ENCODE measurements around the gene HOXD12. TPM values are rescaled to one million over a fixed set of nuclear protein-coding genes. Genes with fewer than 3 reads are reported as not detected.

HOXD12 gene
- total and polyA plus RNA-seq, 7 donors = not detected

DNA sequence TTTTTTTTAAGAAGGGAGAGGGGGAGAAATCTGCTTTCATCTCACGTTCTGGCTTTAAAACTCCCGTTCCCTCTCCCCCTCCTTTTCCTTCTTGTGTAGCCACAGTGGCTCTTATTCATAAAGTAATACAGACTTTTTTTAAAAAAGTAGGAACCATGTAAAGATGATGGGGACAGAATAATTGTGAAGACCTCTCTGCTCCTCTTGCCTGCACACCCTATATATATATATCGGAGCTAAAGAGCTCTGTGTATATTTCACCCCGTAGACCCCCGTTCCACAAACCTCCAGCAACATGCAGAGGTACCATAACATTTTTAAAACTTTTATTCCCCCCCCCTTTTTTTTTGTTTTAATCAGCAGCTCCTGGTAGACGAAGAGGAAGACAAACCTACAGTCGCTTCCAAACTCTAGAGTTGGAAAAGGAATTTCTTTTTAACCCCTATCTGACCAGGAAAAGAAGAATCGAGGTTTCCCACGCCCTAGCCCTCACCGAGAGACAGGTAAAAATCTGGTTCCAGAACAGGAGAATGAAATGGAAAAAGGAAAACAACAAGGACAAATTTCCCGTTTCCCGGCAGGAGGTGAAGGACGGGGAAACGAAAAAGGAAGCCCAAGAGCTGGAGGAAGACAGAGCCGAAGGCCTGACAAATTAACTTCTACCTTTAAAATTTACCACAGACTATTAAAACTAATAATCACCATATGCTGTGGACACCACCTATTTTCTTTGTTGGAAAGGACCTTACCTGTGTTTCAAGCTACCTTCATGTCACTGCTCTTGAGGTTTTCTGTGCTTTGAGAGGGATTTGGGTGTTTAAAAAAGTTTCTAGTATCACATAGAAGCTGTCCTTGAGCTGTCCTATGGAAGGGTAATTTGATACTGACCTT lies 31.6 kb downstream of the HOXD12 start:
- DNase-seq = no peak
- WGBS, 3 donors = 11 to 18% (median 16%) methylated on average over 15 of the region's 15 CpGs

DNA sequence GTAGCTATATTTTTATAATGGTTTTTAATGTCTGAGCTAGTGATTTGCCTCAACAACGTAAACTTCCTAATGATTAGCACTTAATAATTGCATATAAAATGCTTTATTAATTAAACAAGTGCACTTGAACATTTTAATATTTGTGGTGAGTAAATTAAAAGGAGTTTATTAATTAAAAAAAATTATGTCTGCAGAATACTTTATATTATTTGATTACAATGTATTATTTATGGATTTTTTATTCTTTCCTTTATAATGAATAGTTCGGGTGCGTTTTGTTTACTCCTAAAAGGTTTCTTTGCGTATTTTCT lies 32.2 kb downstream of the HOXD12 start:
- no peaks in the 10 kb centered on the region for H3K9me3 ChIP-seq
- 32 to 37% (median 32%) methylated on average over 4 of the region's 4 CpGs for WGBS, 3 donors
- TF ChIP-seq, protein P1, sequence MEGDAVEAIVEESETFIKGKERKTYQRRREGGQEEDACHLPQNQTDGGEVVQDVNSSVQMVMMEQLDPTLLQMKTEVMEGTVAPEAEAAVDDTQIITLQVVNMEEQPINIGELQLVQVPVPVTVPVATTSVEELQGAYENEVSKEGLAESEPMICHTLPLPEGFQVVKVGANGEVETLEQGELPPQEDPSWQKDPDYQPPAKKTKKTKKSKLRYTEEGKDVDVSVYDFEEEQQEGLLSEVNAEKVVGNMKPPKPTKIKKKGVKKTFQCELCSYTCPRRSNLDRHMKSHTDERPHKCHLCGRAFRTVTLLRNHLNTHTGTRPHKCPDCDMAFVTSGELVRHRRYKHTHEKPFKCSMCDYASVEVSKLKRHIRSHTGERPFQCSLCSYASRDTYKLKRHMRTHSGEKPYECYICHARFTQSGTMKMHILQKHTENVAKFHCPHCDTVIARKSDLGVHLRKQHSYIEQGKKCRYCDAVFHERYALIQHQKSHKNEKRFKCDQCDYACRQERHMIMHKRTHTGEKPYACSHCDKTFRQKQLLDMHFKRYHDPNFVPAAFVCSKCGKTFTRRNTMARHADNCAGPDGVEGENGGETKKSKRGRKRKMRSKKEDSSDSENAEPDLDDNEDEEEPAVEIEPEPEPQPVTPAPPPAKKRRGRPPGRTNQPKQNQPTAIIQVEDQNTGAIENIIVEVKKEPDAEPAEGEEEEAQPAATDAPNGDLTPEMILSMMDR (IDR thresholded peaks at IDR 0.05) = no peak
- H3K4me1 ChIP-seq = peaks cover 48% of the 10 kb centered on the region
- H3K36me3 ChIP-seq (ENCODE audit: insufficient read depth in 1 of 2, low read depth in 1 of 2) = no peaks in the 10 kb centered on the region
- peak overlapping the region; percentile 93 for H3K27ac ChIP-seq
- ATAC-seq (no peak), DNase-seq (no peak)
- no peaks in the 10 kb centered on the region for H3K27me3 ChIP-seq (ENCODE audit: insufficient read depth in 3 of 3, low read length in 2 of 3)
- intact Hi-C loops (cut with DNase I) = no loop called here
- H3K4me3 ChIP-seq = peak overlapping the region; percentile 84

More for the DNA sequence above, 31.6 kb downstream of the HOXD12 start:
- H3K9me3 ChIP-seq = no peaks in the 10 kb centered on the region
- H3K4me3 ChIP-seq = peak overlapping the region; percentile 84
- no peaks in the 10 kb centered on the region for H3K36me3 ChIP-seq (ENCODE audit: insufficient read depth in 1 of 2, low read depth in 1 of 2)
- peaks cover 49% of the 10 kb centered on the region for H3K4me1 ChIP-seq
- TF ChIP-seq, protein P1 (IDR thresholded peaks at IDR 0.05) = no peak
- intact Hi-C loops (cut with DNase I) = no loop called here
- no peak for ATAC-seq
- peak overlapping the region; percentile 93 for H3K27ac ChIP-seq
- no peaks in the 10 kb centered on the region for H3K27me3 ChIP-seq (ENCODE audit: insufficient read depth in 3 of 3, low read length in 2 of 3)

DNA sequence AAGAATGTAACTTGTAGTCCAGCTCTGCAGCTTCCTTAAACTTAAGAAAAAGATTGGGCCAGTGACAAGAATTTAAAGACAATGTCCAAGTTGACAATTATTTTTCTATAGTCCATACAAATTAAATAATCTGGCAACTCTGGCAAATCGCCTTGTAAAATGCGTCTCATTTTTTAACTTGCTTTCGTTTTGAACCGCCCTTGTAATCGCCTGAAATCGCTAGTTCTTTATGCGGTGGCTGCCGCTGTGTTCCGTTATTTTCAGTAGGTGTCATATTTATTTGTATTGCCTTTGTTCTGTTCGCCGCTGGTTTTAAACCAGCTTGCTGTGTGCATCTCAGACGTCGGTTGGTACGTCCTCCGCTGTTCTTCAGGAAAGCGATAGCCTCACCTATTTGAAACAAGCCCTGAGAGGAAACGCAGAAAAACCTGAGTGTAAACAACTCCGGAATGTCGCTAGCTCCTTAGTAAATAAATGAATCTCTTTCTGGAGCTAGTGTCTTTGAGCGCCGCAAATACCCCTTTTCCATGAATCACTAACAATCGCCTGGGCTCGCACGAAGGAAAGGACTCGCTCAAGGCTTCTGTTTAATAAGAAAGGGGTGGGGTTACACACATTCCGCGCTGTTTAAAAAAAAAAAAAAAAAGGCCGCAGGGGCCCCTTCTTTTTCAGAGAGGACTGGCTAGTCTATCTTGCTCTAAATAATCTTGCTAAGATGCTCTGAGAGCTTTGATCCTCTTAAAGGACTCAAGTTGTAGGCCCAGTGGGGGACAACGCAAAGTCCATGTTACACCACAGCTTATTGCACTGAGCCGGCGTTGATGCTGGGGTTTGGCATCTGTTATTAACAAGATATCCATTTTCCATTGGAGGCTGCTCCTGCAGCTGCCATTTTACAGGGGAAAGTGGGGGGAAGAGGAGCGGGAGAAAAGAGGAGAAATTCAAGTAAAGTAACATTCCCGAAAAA lies 32.9 kb downstream of the HOXD12 start:
- peak overlapping the region; percentile 84 for H3K4me3 ChIP-seq
- ATAC-seq (no peak), DNase-seq (no peak)
- TF ChIP-seq, protein P1 (IDR thresholded peaks at IDR 0.05) = no peak
- peaks cover 42% of the 10 kb centered on the region for H3K4me1 ChIP-seq
- H3K27ac ChIP-seq = peak overlapping the region; percentile 93
- no peaks in the 10 kb centered on the region for H3K9me3 ChIP-seq
- H3K36me3 ChIP-seq (ENCODE audit: insufficient read depth in 1 of 2, low read depth in 1 of 2) = no peaks in the 10 kb centered on the region
- intact Hi-C loops (cut with DNase I) = no loop called here
- WGBS, 3 donors = 22 to 24% (median 23%) methylated on average over 33 of the region's 33 CpGs
- H3K27me3 ChIP-seq (ENCODE audit: insufficient read depth in 3 of 3, low read length in 2 of 3) = no peaks in the 10 kb centered on the region

DNA sequence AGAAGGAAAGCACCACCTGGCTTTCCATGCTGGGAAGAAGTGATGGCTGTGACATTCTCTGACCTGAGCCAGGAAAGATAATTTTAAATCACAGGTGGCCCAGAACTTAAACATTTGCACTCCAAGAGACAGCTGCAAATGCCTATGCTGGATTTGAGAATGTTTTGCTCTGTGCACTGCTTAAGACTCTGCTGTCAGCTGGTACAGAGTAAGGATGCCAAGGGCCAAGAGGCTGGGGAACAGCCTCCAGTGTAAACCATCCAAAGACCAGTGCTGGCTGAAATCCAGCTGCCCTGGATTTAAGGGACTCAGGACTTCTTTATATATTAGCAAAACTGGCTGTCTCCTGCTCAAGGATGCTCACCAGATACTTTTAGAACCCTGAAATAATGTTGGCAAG lies 33.8 kb downstream of the HOXD12 start:
- Histone ChIP-seq H3K27ac (peak overlapping the region; percentile 93), H3K36me3 (ENCODE audit: insufficient read depth in 1 of 2, low read depth in 1 of 2) (no peaks in the 10 kb centered on the region), H3K9me3 (no peaks in the 10 kb centered on the region), H3K4me1 (peaks cover 35% of the 10 kb centered on the region), H3K27me3 (ENCODE audit: insufficient read depth in 3 of 3, low read length in 2 of 3) (no peaks in the 10 kb centered on the region), H3K4me3 (peak overlapping the region; percentile 84)
- intact Hi-C loops (cut with DNase I) = no loop called here
- TF ChIP-seq, protein P1 (IDR thresholded peaks at IDR 0.05) = no peak
- ATAC-seq (no peak), DNase-seq (no peak)
